Femur (tissue), 1 donor: ENCODE data around the gene FCF1.

Experiments
- DNase-seq: peaks from one replicate; pipeline ENCODE4 v3.0.0-alpha.2; 2017

The FCF1 gene

GRCh38 chr14:74771399-74771798 lies 58.5 kb downstream of the FCF1 start:
- no peak for DNase-seq

GRCh38 chr14:74784634-74785033 lies 71.7 kb downstream of the FCF1 start:
- DNase-seq: no peak

GRCh38 chr14:74785056-74785613 lies 72.2 kb downstream of the FCF1 start:
- no peak for DNase-seq

GRCh38 chr14:74786796-74787315 lies 73.9 kb downstream of the FCF1 start:
- DNase-seq: no peak
